MM.1S (cell line): ENCODE measurements around the gene CLPTM1.

Experiments used
- EZH2 ChIP-seq: fragments of 300-600 bp; sonication (generic); optimal IDR thresholded peaks from 2 replicates; pipeline ENCODE3; 2017; ENCODE audit warnings: low read depth, mild to moderate bottlenecking, antibody characterized with exemption, low read length, mixed read lengths
- EZH2phosphoT487 ChIP-seq: fragments of 300-600 bp; sonication (generic); IDR thresholded peaks from 2 replicates; pipeline ENCODE4 v1.6.1; 2018; ENCODE audit warnings: antibody characterized with exemption, low read length
- TF ChIP-seq, protein P1 (sequence below): fragments of 300-600 bp; sonication (generic); IDR thresholded peaks from 2 replicates; pipeline ENCODE4 v1.5.1; 2016; ENCODE audit warnings: antibody characterized with exemption, low read length, mixed read lengths

DNA sequence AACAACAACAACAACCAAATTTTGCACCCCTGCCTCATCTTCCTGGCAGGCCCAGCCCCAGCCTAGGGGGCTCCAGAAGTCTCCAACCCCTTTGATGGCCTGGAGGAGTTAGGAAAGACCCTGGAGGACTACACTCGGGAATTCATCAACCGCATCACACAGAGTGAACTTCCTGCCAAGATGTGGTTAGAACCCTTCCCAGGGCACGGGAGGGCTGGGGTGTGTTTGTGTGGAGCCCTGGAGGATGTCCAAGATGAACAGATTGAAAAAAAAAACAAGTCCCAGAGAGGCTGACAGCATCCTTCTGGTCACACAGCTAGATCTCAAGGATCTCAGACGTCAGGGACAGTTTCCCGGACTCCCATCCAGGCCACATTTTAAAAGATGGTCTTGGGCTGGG is 27.4 kb upstream of the CLPTM1 start:
- TF ChIP-seq, protein P1, sequence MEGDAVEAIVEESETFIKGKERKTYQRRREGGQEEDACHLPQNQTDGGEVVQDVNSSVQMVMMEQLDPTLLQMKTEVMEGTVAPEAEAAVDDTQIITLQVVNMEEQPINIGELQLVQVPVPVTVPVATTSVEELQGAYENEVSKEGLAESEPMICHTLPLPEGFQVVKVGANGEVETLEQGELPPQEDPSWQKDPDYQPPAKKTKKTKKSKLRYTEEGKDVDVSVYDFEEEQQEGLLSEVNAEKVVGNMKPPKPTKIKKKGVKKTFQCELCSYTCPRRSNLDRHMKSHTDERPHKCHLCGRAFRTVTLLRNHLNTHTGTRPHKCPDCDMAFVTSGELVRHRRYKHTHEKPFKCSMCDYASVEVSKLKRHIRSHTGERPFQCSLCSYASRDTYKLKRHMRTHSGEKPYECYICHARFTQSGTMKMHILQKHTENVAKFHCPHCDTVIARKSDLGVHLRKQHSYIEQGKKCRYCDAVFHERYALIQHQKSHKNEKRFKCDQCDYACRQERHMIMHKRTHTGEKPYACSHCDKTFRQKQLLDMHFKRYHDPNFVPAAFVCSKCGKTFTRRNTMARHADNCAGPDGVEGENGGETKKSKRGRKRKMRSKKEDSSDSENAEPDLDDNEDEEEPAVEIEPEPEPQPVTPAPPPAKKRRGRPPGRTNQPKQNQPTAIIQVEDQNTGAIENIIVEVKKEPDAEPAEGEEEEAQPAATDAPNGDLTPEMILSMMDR = no peak
- no peak for TF ChIP-seq EZH2phosphoT487
- no peak for TF ChIP-seq EZH2
